ENCODE results near the gene DISC1.

DNA sequence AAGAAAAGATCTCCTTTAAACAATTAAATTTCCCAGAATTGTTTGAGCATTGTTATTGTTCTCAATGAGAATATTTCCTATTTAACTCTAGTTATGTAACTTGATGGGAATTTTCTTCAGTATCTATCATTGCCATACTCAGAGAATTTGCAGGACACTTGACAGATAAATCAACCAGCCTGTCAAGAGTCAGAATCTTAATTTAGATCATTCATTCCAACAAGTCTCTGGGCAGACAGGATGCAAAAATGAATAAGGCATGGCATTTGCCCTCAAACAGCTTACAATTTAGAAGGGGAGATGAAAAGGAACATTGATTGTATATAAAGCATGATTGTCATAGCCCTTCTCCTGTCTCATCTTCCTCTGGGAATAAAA lies 7.3 kb upstream of the DISC1 start:
- TF ChIP-seq, protein P1, sequence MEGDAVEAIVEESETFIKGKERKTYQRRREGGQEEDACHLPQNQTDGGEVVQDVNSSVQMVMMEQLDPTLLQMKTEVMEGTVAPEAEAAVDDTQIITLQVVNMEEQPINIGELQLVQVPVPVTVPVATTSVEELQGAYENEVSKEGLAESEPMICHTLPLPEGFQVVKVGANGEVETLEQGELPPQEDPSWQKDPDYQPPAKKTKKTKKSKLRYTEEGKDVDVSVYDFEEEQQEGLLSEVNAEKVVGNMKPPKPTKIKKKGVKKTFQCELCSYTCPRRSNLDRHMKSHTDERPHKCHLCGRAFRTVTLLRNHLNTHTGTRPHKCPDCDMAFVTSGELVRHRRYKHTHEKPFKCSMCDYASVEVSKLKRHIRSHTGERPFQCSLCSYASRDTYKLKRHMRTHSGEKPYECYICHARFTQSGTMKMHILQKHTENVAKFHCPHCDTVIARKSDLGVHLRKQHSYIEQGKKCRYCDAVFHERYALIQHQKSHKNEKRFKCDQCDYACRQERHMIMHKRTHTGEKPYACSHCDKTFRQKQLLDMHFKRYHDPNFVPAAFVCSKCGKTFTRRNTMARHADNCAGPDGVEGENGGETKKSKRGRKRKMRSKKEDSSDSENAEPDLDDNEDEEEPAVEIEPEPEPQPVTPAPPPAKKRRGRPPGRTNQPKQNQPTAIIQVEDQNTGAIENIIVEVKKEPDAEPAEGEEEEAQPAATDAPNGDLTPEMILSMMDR (IDR thresholded peaks at IDR 0.05; ENCODE audit: insufficient read depth, low read length, poor library complexity, severe bottlenecking): no peak
- no peak for TF ChIP-seq EZH2phosphoT487 (conservative IDR thresholded peaks at IDR 0.05; ENCODE audit: low read length)
